Osteoblast (primary cell): ENCODE measurements around the gene WFIKKN1. TPM values are rescaled to one million over a fixed set of nuclear protein-coding genes. Genes with fewer than 3 reads are reported as not detected.

Source experiments
- DNase-seq: peaks from one replicate; pipeline ENCODE4 v3.0.0; 2011; ENCODE audit warnings: low spot score, mixed read lengths; ENCODE audit not compliant: insufficient read length; ENCODE audit errors: missing footprints
- H2AFZ ChIP-seq: 2 replicates; pipeline ENCODE4 v1.6.0; 2011; ENCODE audit warnings: mild to moderate bottlenecking, low read length
- H3K27ac ChIP-seq: 2 replicates; pipeline ENCODE4 v1.5.1; 2011; ENCODE audit warnings: mild to moderate bottlenecking, low read depth, low read length, moderate library complexity
- H3K27me3 ChIP-seq: 2 replicates; pipeline ENCODE4 v1.6.0; 2012; ENCODE audit warnings: mild to moderate bottlenecking, control low read depth, inconsistent platforms, low read length, moderate library complexity; ENCODE audit not compliant: insufficient read depth
- H3K36me3 ChIP-seq: 2 replicates; pipeline ENCODE4 v1.5.1; 2011; ENCODE audit warnings: mild to moderate bottlenecking, low read length, control low read depth, moderate library complexity; ENCODE audit not compliant: insufficient read depth
- H3K4me1 ChIP-seq: 2 replicates; pipeline ENCODE4 v1.5.1; 2011; ENCODE audit warnings: mild to moderate bottlenecking, low read length, control low read depth, moderate library complexity; ENCODE audit not compliant: insufficient read depth
- H3K4me2 ChIP-seq: 2 replicates; pipeline ENCODE4 v1.6.0; 2011; ENCODE audit warnings: mild to moderate bottlenecking, low read length; ENCODE audit not compliant: insufficient read depth
- H3K4me3 ChIP-seq: fragments of 200-600 bp; sonication (generic); 3 replicates; pipeline ENCODE4 v1.5.1; 2012; ENCODE audit warnings: mild to moderate bottlenecking, low read length, inconsistent platforms; ENCODE audit not compliant: insufficient read depth
- H3K79me2 ChIP-seq: 2 replicates; pipeline ENCODE4 v1.6.0; 2012; ENCODE audit warnings: mild to moderate bottlenecking, low read length, control low read depth, inconsistent platforms; ENCODE audit not compliant: insufficient read depth
- H3K9me3 ChIP-seq: 2 replicates; pipeline ENCODE4 v1.5.1; 2011; ENCODE audit warnings: low read depth, low read length, control low read depth
- H4K20me1 ChIP-seq: 2 replicates; pipeline ENCODE4 v1.6.0; 2012; ENCODE audit warnings: mild to moderate bottlenecking, low read length, control low read depth; ENCODE audit not compliant: insufficient read depth
- CTCF ChIP-seq: IDR thresholded peaks from 2 replicates; pipeline ENCODE4 v1.5.1; 2011; ENCODE audit warnings: mild to moderate bottlenecking, low read depth, low read length, moderate library complexity; ENCODE audit errors: extremely low read depth
- total RNA-seq: library from RNA; depleted of rRNA; stranded (reverse); fragments of >200 nt; gene quantifications from 2 replicates; pipeline ENCODE4 v1.2.3, GENCODE V29; 2012

The WFIKKN1 gene
- total RNA-seq, 1 donor: 0.36 TPM

GRCh38 chr16:586645-587590 is 43.9 kb upstream of the WFIKKN1 start:
- DNase-seq: peak; percentile 85
- Histone ChIP-seq H3K9me3 (no peaks in the 10 kb centered on the region), H3K27ac (peak overlapping the region; percentile 88), H4K20me1 (peaks cover 24% of the 10 kb centered on the region), H3K27me3 (no peaks in the 10 kb centered on the region), H3K4me3 (no peak overlapping the region), H2AFZ (no peak overlapping the region), H3K79me2 (peaks cover 33% of the 10 kb centered on the region), H3K36me3 (no peaks in the 10 kb centered on the region), H3K4me2 (peak overlapping the region; percentile 90), H3K4me1 (peaks cover 37% of the 10 kb centered on the region)
- TF ChIP-seq CTCF: no peak

GRCh38 chr16:588639-588888 is 42.2 kb upstream of the WFIKKN1 start:
- Histone ChIP-seq H3K4me1 (peaks cover 37% of the 10 kb centered on the region), H3K4me2 (peak overlapping the region; percentile 90), H3K27ac (peak overlapping the region; percentile 88), H3K27me3 (no peaks in the 10 kb centered on the region), H3K79me2 (peaks cover 50% of the 10 kb centered on the region), H3K9me3 (no peaks in the 10 kb centered on the region), H3K4me3 (peak overlapping the region; percentile 97), H2AFZ (no peak overlapping the region), H4K20me1 (peaks cover 37% of the 10 kb centered on the region), H3K36me3 (no peaks in the 10 kb centered on the region)
- DNase-seq: no peak
- no peak for TF ChIP-seq CTCF

GRCh38 chr16:588889-589657 is 41.7 kb upstream of the WFIKKN1 start:
- Histone ChIP-seq H2AFZ (peak overlapping the region; percentile 79), H3K4me3 (peak overlapping the region; percentile 97), H3K4me1 (peaks cover 37% of the 10 kb centered on the region), H3K4me2 (peak overlapping the region; percentile 90), H4K20me1 (peaks cover 42% of the 10 kb centered on the region), H3K79me2 (peaks cover 55% of the 10 kb centered on the region), H3K27ac (peak overlapping the region; percentile 88), H3K9me3 (no peaks in the 10 kb centered on the region), H3K36me3 (no peaks in the 10 kb centered on the region), H3K27me3 (no peaks in the 10 kb centered on the region)
- TF ChIP-seq CTCF: no peak
- peak; percentile 100 for DNase-seq

GRCh38 chr16:589658-590187 is 41.1 kb upstream of the WFIKKN1 start, which contains the start of gene RAB40C:
TSS of gene RAB40C (plus strand) at chr16:590066. CDS start at chr16:590292, 226 bp downstream.
- Histone ChIP-seq H3K79me2 (peaks cover 61% of the 10 kb centered on the region), H2AFZ (peak within 1 kb of the TSS; percentile 79)
- peak; percentile 100 for DNase-seq

More at GRCh38 chr16:589658-590187, 41.1 kb upstream of the WFIKKN1 start, which contains the start of gene RAB40C:
- Histone ChIP-seq H3K27me3 (no peaks in the 10 kb centered on the region), H3K4me1 (peaks cover 37% of the 10 kb centered on the region), H3K36me3 (no peaks in the 10 kb centered on the region), H3K4me3 (peak within 1 kb of the TSS; percentile 97), H3K9me3 (no peaks in the 10 kb centered on the region), H4K20me1 (peaks cover 46% of the 10 kb centered on the region), H3K27ac (peak within 1 kb of the TSS; percentile 88), H3K4me2 (peak within 1 kb of the TSS; percentile 90)
- TF ChIP-seq CTCF: no peak
